HCT116 (cell line): ENCODE data around the gene KRT26. TPM values are rescaled to one million over a fixed set of nuclear protein-coding genes. Genes with fewer than 3 reads are reported as not detected.
A peak's percentile ranks its signal among the peaks of the same experiment; 100 is the strongest.

Experiments used
- ATAC-seq: fragments of 200-7000 bp; cut with Tn5 transposase; 2 replicates; pipeline ENCODE4 v1.9.1; 2020; ENCODE audit warnings: mild to moderate bottlenecking, moderate library complexity
- BruUV-seq: library from RNA; stranded (reverse); fragments of 400-500 nt; replicated peaks from 2 replicates; lab custom pipeline; 2021; lab: Mats Ljungman, UMichigan
- CTCF ChIA-PET: fragments of 300-600 bp; sonication (Branson Sonifier 250); formaldehyde crosslinking; loops from one replicate; lab custom pipeline; 2021; ENCODE audit warnings: antibody characterized with exemption; lab: Charles Lee
- POLR2A ChIA-PET: fragments of 300-600, 350-600 bp; sonication (Branson Sonifier 250); formaldehyde crosslinking; loops from one replicate; lab custom pipeline; 2021; ENCODE audit warnings: antibody characterized with exemption; lab: Charles Lee
- RAD21 ChIA-PET, 2 experiments: fragments of 300-600 bp; sonication (Branson Sonifier 250); formaldehyde crosslinking; loops; one replicate each; lab custom pipeline; 2023; ENCODE audit warnings: low total read pairs in 2 of 2; ENCODE audit not compliant: uncharacterized antibody in 2 of 2, unreplicated experiment in 2 of 2, low non-redundant PET in 1 of 2; lab: Charles Lee
- DNase-seq: peaks from one replicate; pipeline ENCODE4 v3.0.0-alpha.2; 2010; ENCODE audit warnings: low read depth, low spot score
- H2AFZ ChIP-seq: fragments of 200-600 bp; shearing (Covaris generic), sonication (generic); 2 replicates; pipeline ENCODE4 v1.6.1; 2017; ENCODE audit warnings: low read depth, mixed run types, mixed read lengths, antibody characterized with exemption, low read length; ENCODE audit not compliant: poor library complexity, severe bottlenecking
- H3K27ac ChIP-seq: 2 replicates; pipeline ENCODE4 v1.5.1; 2012; ENCODE audit warnings: low read depth, low read length
- H3K27me3 ChIP-seq: fragments of 200-600 bp; sonication (generic); 2 replicates; pipeline ENCODE4 v1.6.1; 2016; ENCODE audit warnings: mixed run types, low read length, mixed read lengths; ENCODE audit not compliant: insufficient read depth
- H3K36me3 ChIP-seq, 2 experiments: fragments of 200-500 bp in 1 of 2; fragments of 200-600 bp in 1 of 2; sonication (Bioruptor generic) in 1 of 2; sonication (generic) in 1 of 2; 2 replicates each; pipeline versions ENCODE4 v1.5.1 to v1.6.1; 2014 to 2016; ENCODE audit warnings: low read length in 2 of 2, inconsistent platforms in 1 of 2, mixed read lengths in 1 of 2, mixed run types in 1 of 2; ENCODE audit not compliant: insufficient read depth in 2 of 2, control insufficient read depth in 1 of 2
- H3K4me1 ChIP-seq, 2 experiments: fragments of 200-600 bp in 1 of 2; sonication (generic) in 1 of 2; 2 replicates each; pipeline versions ENCODE4 v1.5.1 to v1.6.1; 2012 to 2017; ENCODE audit warnings: low read length in 2 of 2, inconsistent platforms in 1 of 2, mild to moderate bottlenecking in 1 of 2, mixed read lengths in 1 of 2, mixed run types in 1 of 2, moderate library complexity in 1 of 2; ENCODE audit not compliant: insufficient read depth in 2 of 2, control insufficient read depth in 1 of 2
- H3K4me2 ChIP-seq: fragments of 200-600 bp; sonication (generic); 2 replicates; pipeline ENCODE4 v1.6.1; 2017; ENCODE audit warnings: mixed run types, low read length, mixed read lengths
- H3K4me3 ChIP-seq, 2 experiments: fragments of 200-600 bp in 1 of 2; sonication (generic) in 1 of 2; replicated peaks in 1 of 2; 2 replicates each; pipeline ENCODE4 v1.5.1; 2011 to 2016; ENCODE audit warnings: low read length in 2 of 2, control low read depth in 1 of 2, low read depth in 1 of 2, mild to moderate bottlenecking in 1 of 2, mixed read lengths in 1 of 2, mixed run types in 1 of 2
- H3K79me2 ChIP-seq: fragments of 200-600 bp; sonication (generic); 2 replicates; pipeline ENCODE4 v1.6.1; 2017; ENCODE audit warnings: mild to moderate bottlenecking, mixed run types, low read length, moderate library complexity, mixed read lengths; ENCODE audit not compliant: insufficient read depth
- H3K9ac ChIP-seq: fragments of 200-600 bp; sonication (generic); 2 replicates; pipeline ENCODE4 v1.6.1; 2016; ENCODE audit warnings: low read length, mixed read lengths
- H3K9me2 ChIP-seq: fragments of 200-600 bp; sonication (generic), shearing (Covaris generic); 2 replicates; pipeline ENCODE4 v1.6.1; 2017; ENCODE audit warnings: mixed run types, mild to moderate bottlenecking, moderate library complexity; ENCODE audit not compliant: insufficient read depth
- H3K9me3 ChIP-seq, 2 experiments: fragments of 200-500 bp in 1 of 2; fragments of 200-600 bp in 1 of 2; sonication (Bioruptor generic) in 1 of 2; sonication (generic) in 1 of 2; 2 replicates each; pipeline ENCODE4 v1.6.1; 2014 to 2017; ENCODE audit warnings: low read length in 2 of 2, mixed read lengths in 2 of 2, inconsistent platforms in 1 of 2, low read depth in 1 of 2, mild to moderate bottlenecking in 1 of 2, mixed run types in 1 of 2, moderate library complexity in 1 of 2; ENCODE audit not compliant: control insufficient read depth in 1 of 2, insufficient read depth in 1 of 2
- H4K20me1 ChIP-seq: fragments of 200-600 bp; sonication (generic), shearing (Covaris generic); 2 replicates; pipeline ENCODE4 v1.6.1; 2017; ENCODE audit warnings: mixed run types, mild to moderate bottlenecking, moderate library complexity; ENCODE audit not compliant: insufficient read depth
- ATF3 ChIP-seq: IDR thresholded peaks from 2 replicates; pipeline ENCODE4 v1.6.1; 2012
- CBX3 ChIP-seq: IDR thresholded peaks from 2 replicates; pipeline ENCODE4 v1.6.1; 2012; ENCODE audit warnings: low read depth
- CTCF ChIP-seq, 3 experiments: fragments of 200-600 bp in 1 of 3; sonication (generic) in 1 of 3; IDR thresholded peaks in 2 of 3; conservative IDR thresholded peaks in 1 of 3; 2 replicates each; pipeline ENCODE4 v1.5.1; 2012 to 2017; ENCODE audit warnings: low read depth in 2 of 3, low read length in 2 of 3, antibody characterized with exemption in 1 of 3, borderline replicate concordance in 1 of 3, control low read depth in 1 of 3, mild to moderate bottlenecking in 1 of 3, mixed read lengths in 1 of 3, mixed run types in 1 of 3, moderate library complexity in 1 of 3; ENCODE audit not compliant: insufficient read depth in 1 of 3
- EGR1 ChIP-seq: IDR thresholded peaks from 2 replicates; pipeline ENCODE4 v1.6.1; 2012; ENCODE audit warnings: low read depth
- FOSL1 ChIP-seq: IDR thresholded peaks from 2 replicates; pipeline ENCODE4 v1.6.1; 2012; ENCODE audit warnings: low read depth
- JUND ChIP-seq: IDR thresholded peaks from 2 replicates; pipeline ENCODE4 v1.6.1; 2012
- POLR2A ChIP-seq: IDR thresholded peaks from 2 replicates; pipeline ENCODE4 v1.7.0; 2011; ENCODE audit warnings: borderline replicate concordance; ENCODE audit not compliant: insufficient read depth, insufficient read length; ENCODE audit errors: extremely low read depth
- SP1 ChIP-seq: IDR thresholded peaks from 2 replicates; pipeline ENCODE4 v1.6.1; 2012; ENCODE audit warnings: low read depth
- TCF7L2 ChIP-seq: IDR thresholded peaks from 2 replicates; pipeline ENCODE4 v1.7.0; 2011; ENCODE audit warnings: borderline replicate concordance, inconsistent platforms; ENCODE audit not compliant: insufficient read depth, insufficient read length; ENCODE audit errors: extremely low read depth
- YY1 ChIP-seq: IDR thresholded peaks from 2 replicates; pipeline ENCODE4 v1.6.1; 2011; ENCODE audit warnings: low read length, low read depth, moderate library complexity, mild to moderate bottlenecking; ENCODE audit not compliant: insufficient replicate concordance; ENCODE audit errors: extremely low read depth
- intact Hi-C: fragments of 100-400 bp; cut with micrococcal nuclease; formaldehyde crosslinking; loops from 2 replicates; pipeline ENCODE4 v1.10.0; 2022
- total RNA-seq: library from RNA; stranded (reverse); gene quantifications from one replicate; pipeline ENCODE4 v1.2.1, GENCODE V29; 2021; ENCODE audit not compliant: unreplicated experiment
- TF ChIP-seq, protein P1 (sequence below): IDR thresholded peaks from 2 replicates; pipeline ENCODE4 v1.6.1; 2012; ENCODE audit warnings: low read depth

Gene KRT26
- total RNA-seq, 1 experiment from 2014 or later = not detected

DNA sequence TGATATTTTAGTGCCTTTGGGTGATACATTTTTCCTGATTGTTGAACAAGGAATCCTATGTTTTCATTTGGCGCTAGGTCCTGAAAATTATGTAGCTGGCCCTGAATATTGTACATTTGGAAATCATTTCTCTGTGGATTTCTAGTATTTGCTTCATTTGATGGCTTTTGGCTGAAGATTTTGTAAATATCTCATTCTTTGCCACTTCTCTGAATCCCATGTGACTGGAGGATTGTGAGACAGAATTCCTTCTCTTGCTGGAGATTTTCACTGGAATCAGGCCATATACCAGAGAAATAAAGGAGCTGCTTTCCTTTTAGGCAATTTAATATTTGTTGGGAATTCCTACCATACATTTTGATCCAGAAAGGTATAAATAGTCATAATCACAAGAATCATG, 19.1 kb upstream of the KRT26 start:
- no peaks in the 10 kb centered on the region for H3K27me3 ChIP-seq
- BruUV-seq = no TSS peak
- DNase-seq = no peak
- no peaks in the 10 kb centered on the region for H3K9me2 ChIP-seq
- RAD21 ChIA-PET = no interaction called here
- TF ChIP-seq TCF7L2 (no peak), CTCF (IDR thresholded peaks at IDR 0.05 in 2 of 3, conservative IDR thresholded peaks at IDR 0.05 in 1 of 3; ENCODE audit: borderline replicate concordance in 1 of 3, insufficient read depth in 1 of 3, low read depth in 2 of 3, low read length in 2 of 3) (no peak)
- TF ChIP-seq, all 23 proteins: peak for 0
- Histone ChIP-seq H3K27ac (no peak overlapping the region), H3K9ac (no peak overlapping the region), H3K4me2 (no peak overlapping the region), H4K20me1 (no peaks in the 10 kb centered on the region), H3K79me2 (no peaks in the 10 kb centered on the region), H3K4me3 (no peak overlapping the region), H3K9me3 (no peaks in the 10 kb centered on the region), H3K36me3 (no peaks in the 10 kb centered on the region), H3K4me1 (no peaks in the 10 kb centered on the region), H2AFZ (peak overlapping the region; percentile 79)
- CTCF ChIA-PET = interaction anchor here (1.2 to 3.5 kb wide), 3 partner anchors 10 to 176 kb away, joined by 5 to 29 read pairs (median 5); partner anchors contain the start of gene KRT27
- intact Hi-C loops = loop anchor here (1.0 kb wide), 2 partner anchors 171 to 176 kb away; no protein-coding TSS in a partner anchor
- POLR2A ChIA-PET = no interaction called here
- ATAC-seq = no peak

DNA sequence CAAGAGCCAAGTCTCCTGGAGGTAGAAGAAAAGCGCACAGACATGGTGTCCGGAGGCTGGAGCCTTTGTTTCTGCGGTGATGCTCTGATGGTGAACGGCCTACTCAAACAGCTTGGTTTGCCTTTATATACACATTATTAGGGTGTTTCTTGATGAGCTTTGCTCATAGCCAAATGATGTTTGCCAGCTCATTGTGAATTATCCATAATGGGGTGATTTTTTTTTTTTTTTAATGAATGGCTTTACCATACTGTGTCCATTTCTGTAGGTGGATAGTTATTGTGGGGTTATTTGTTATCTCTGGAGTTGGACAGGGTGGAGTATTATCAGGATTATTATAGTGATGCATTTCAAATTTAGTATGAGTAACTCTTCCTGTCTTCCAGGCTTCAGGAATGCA, 10.4 kb upstream of the KRT26 start, which contains the start of gene KRT27:
Gene KRT27, minus strand, starts transcription at position 101 of the 400 bp plus-strand sequence. Its CDS starts 57 bp downstream, at position 44.
- Histone ChIP-seq H3K4me2 (no peak within 1 kb of the TSS), H3K79me2 (no peaks in the 10 kb centered on the region), H4K20me1 (no peaks in the 10 kb centered on the region), H3K9me3 (no peaks in the 10 kb centered on the region), H3K9me2 (no peaks in the 10 kb centered on the region), H2AFZ (no peak within 1 kb of the TSS), H3K27me3 (no peaks in the 10 kb centered on the region), H3K4me1 (no peaks in the 10 kb centered on the region), H3K4me3 (no peak within 1 kb of the TSS), H3K9ac (no peak within 1 kb of the TSS), H3K36me3 (no peaks in the 10 kb centered on the region), H3K27ac (no peak within 1 kb of the TSS)
- POLR2A ChIA-PET = no interaction called here
- BruUV-seq = no TSS peak
- ATAC-seq = no peak
- intact Hi-C loops = no loop called here
- CTCF ChIA-PET = interaction anchor here (1.2 to 2.2 kb wide), 2 partner anchors 9 to 157 kb away, joined by 3 to 5 read pairs; no protein-coding TSS in a partner anchor
- no peak for DNase-seq
- RAD21 ChIA-PET = no interaction called here
- TF ChIP-seq EGR1 = no peak
- TF ChIP-seq, protein P1, sequence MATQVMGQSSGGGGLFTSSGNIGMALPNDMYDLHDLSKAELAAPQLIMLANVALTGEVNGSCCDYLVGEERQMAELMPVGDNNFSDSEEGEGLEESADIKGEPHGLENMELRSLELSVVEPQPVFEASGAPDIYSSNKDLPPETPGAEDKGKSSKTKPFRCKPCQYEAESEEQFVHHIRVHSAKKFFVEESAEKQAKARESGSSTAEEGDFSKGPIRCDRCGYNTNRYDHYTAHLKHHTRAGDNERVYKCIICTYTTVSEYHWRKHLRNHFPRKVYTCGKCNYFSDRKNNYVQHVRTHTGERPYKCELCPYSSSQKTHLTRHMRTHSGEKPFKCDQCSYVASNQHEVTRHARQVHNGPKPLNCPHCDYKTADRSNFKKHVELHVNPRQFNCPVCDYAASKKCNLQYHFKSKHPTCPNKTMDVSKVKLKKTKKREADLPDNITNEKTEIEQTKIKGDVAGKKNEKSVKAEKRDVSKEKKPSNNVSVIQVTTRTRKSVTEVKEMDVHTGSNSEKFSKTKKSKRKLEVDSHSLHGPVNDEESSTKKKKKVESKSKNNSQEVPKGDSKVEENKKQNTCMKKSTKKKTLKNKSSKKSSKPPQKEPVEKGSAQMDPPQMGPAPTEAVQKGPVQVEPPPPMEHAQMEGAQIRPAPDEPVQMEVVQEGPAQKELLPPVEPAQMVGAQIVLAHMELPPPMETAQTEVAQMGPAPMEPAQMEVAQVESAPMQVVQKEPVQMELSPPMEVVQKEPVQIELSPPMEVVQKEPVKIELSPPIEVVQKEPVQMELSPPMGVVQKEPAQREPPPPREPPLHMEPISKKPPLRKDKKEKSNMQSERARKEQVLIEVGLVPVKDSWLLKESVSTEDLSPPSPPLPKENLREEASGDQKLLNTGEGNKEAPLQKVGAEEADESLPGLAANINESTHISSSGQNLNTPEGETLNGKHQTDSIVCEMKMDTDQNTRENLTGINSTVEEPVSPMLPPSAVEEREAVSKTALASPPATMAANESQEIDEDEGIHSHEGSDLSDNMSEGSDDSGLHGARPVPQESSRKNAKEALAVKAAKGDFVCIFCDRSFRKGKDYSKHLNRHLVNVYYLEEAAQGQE = no peak
- TF ChIP-seq JUND = no peak
- no peak for TF ChIP-seq YY1
- TF ChIP-seq ATF3 = no peak
- TF ChIP-seq FOSL1 = no peak
- no peak for TF ChIP-seq TCF7L2
- no peak for TF ChIP-seq CTCF (IDR thresholded peaks at IDR 0.05 in 2 of 3, conservative IDR thresholded peaks at IDR 0.05 in 1 of 3; ENCODE audit: borderline replicate concordance in 1 of 3, insufficient read depth in 1 of 3, low read depth in 2 of 3, low read length in 2 of 3)
- TF ChIP-seq POLR2A = no peak
- no peak for TF ChIP-seq SP1
- TF ChIP-seq CBX3 = no peak
